K562 (cell line): ENCODE results near the gene HSD11B1. TPM values are rescaled to one million over a fixed set of nuclear protein-coding genes. Genes with fewer than 3 reads are reported as not detected.
A peak's percentile ranks its signal among the peaks of the same experiment; 100 is the strongest.

ENCODE experiments used
- ATAC-seq: fragments of 200-7000 bp; cut with Tn5 transposase; 3 replicates; pipeline ENCODE4 v1.9.1; 2020; ENCODE audit warnings: moderate library complexity
- BruUV-seq: library from RNA; stranded (reverse); fragments of 400-500 nt; replicated peaks from 2 replicates; lab custom pipeline; 2021; lab: Mats Ljungman, UMichigan
- CTCF ChIA-PET: fragments of 300-600 bp; formaldehyde crosslinking; extraction: SDS; loops from one replicate; lab custom pipeline; 2021; ENCODE audit warnings: low intra/inter-chr PET ratio; lab: Yijun Ruan, JAX
- POLR2A ChIA-PET: fragments of 300-600, 350-650 bp; sonication (Branson Sonifier 250); formaldehyde crosslinking; extraction: SDS; loops from one replicate; lab custom pipeline; 2021; ENCODE audit warnings: antibody characterized with exemption, inconsistent platforms; lab: Yijun Ruan, JAX
- DNase-seq, 4 experiments: peaks; one replicate each; pipeline versions ENCODE4 v3.0.0 to v3.0.0-alpha.2; 2011 to 2018; ENCODE audit warnings: low spot score in 3 of 4, mixed read lengths in 3 of 4; ENCODE audit errors: extremely low read depth in 1 of 4
- FAIRE-seq: peaks from 2 replicates; lab custom pipeline; 2011; peaks lifted over from hg19 to GRCh38; lab: Jason Lieb, UNC
- H2AFZ ChIP-seq: 2 replicates; pipeline ENCODE4 v1.6.0; 2011; ENCODE audit warnings: low read depth, low read length, control low read depth, inconsistent platforms
- H3K27ac ChIP-seq: fragments of 200-600 bp; 3 replicates; pipeline ENCODE4 v1.8.0; 2011; ENCODE audit warnings: low read depth, mild to moderate bottlenecking, control low read depth, inconsistent platforms, low read length, moderate library complexity, mixed read lengths; ENCODE audit errors: extremely low read depth
- H3K27me3 ChIP-seq, 2 experiments: fragments of 300-600 bp in 1 of 2; 2 replicates in 1 of 2; 3 replicates in 1 of 2; pipeline versions ENCODE4 v1.6.0 to v1.8.0; 2011; ENCODE audit warnings: inconsistent platforms in 2 of 2, low read length in 2 of 2, mild to moderate bottlenecking in 1 of 2, mixed read lengths in 1 of 2, moderate library complexity in 1 of 2; ENCODE audit not compliant: control insufficient read depth in 2 of 2, insufficient read depth in 2 of 2
- H3K36me3 ChIP-seq: fragments of 300-600 bp; 3 replicates; pipeline ENCODE4 v1.8.0; 2011; ENCODE audit warnings: mild to moderate bottlenecking, low read length, inconsistent platforms; ENCODE audit not compliant: control insufficient read depth, insufficient read depth
- H3K4me1 ChIP-seq, 2 experiments: fragments of 200-600 bp in 1 of 2; replicated peaks in 1 of 2; 2 replicates in 1 of 2; 3 replicates in 1 of 2; pipeline versions ENCODE4 v1.5.1 to v1.8.0; 2011; ENCODE audit warnings: inconsistent platforms in 2 of 2, low read length in 2 of 2, mild to moderate bottlenecking in 1 of 2, mixed read lengths in 1 of 2, moderate library complexity in 1 of 2; ENCODE audit not compliant: control insufficient read depth in 2 of 2, insufficient read depth in 2 of 2
- H3K4me2 ChIP-seq: 2 replicates; pipeline ENCODE4 v1.6.1; 2011; ENCODE audit warnings: low read length, control low read depth, inconsistent platforms, mixed read lengths; ENCODE audit not compliant: insufficient read depth
- H3K4me3 ChIP-seq: fragments of 200-600 bp; sonication (generic), shearing (Covaris generic); 2 replicates; pipeline ENCODE4 v1.5.1; 2016; ENCODE audit warnings: control low read depth, inconsistent platforms
- H3K79me2 ChIP-seq: fragments of 200-600 bp; 3 replicates; pipeline ENCODE4 v1.8.0; 2011; ENCODE audit warnings: low read length, inconsistent platforms; ENCODE audit not compliant: control insufficient read depth, insufficient read depth
- H3K9ac ChIP-seq, 2 experiments: 2 replicates each; pipeline versions ENCODE4 v1.6.0 to v1.6.1; 2011; ENCODE audit warnings: low read depth in 2 of 2, low read length in 2 of 2, control low read depth in 1 of 2, inconsistent platforms in 1 of 2, mild to moderate bottlenecking in 1 of 2, mixed read lengths in 1 of 2; ENCODE audit not compliant: insufficient read depth in 1 of 2
- H3K9me1 ChIP-seq: one replicate; pipeline ENCODE4 v1.6.0; 2011; ENCODE audit warnings: inconsistent platforms, mild to moderate bottlenecking, low read length, moderate library complexity; ENCODE audit not compliant: control insufficient read depth, insufficient read depth
- H3K9me3 ChIP-seq: replicated peaks from 2 replicates; pipeline ENCODE4 v1.5.1; 2011; ENCODE audit warnings: low read depth, low read length, inconsistent platforms; ENCODE audit not compliant: control insufficient read depth, insufficient read depth
- H4K20me1 ChIP-seq: replicated peaks from 2 replicates; pipeline ENCODE4 v1.6.1; 2011; ENCODE audit warnings: low read length, inconsistent platforms, mixed read lengths; ENCODE audit not compliant: control insufficient read depth, insufficient read depth
- ETV6 ChIP-seq, 3 experiments: fragments of 150-350 bp in 1 of 3; sonication (generic) in 1 of 3; formaldehyde crosslinking in 1 of 3; IDR thresholded peaks; 2 replicates each; pipeline versions ENCODE4 v1.6.1 to v1.8.0; 2014 to 2022; ENCODE audit warnings: borderline replicate concordance in 2 of 3, low read depth in 2 of 3, antibody characterized with exemption in 1 of 3, low read length in 1 of 3, mild to moderate bottlenecking in 1 of 3, missing genetic modification reagents in 1 of 3
- FOXJ3 ChIP-seq: sonication (generic); formaldehyde crosslinking; IDR thresholded peaks from 2 replicates; pipeline ENCODE4 v1.4.0; 2020; ENCODE audit warnings: mild to moderate bottlenecking, missing genetic modification reagents
- PHF8 ChIP-seq: fragments of 200-600 bp; sonication (generic); IDR thresholded peaks from 2 replicates; pipeline ENCODE4 v1.6.1; 2012; ENCODE audit warnings: mixed run types, mild to moderate bottlenecking, inconsistent platforms, low read length, moderate library complexity, borderline replicate concordance
- SAFB2 ChIP-seq: fragments of 200-400 bp; formaldehyde crosslinking; IDR thresholded peaks from 2 replicates; pipeline ENCODE4 v1.6.1; 2018; ENCODE audit warnings: borderline replicate concordance, low read length, low read depth, moderate library complexity; ENCODE audit not compliant: severe bottlenecking
- SREBF1 ChIP-seq: fragments of 150-350 bp; IDR thresholded peaks from 2 replicates; pipeline ENCODE4 v1.6.1; 2014; ENCODE audit warnings: antibody characterized with exemption, low read depth, low read length, borderline replicate concordance
- TARDBP ChIP-seq: fragments of 450-650 bp; IDR thresholded peaks from 2 replicates; pipeline ENCODE4 v1.6.1; 2016
- ZC3H4 ChIP-seq: sonication (generic); formaldehyde crosslinking; IDR thresholded peaks from 2 replicates; pipeline ENCODE4 v1.9.0; 2021; ENCODE audit warnings: missing genetic modification reagents, borderline replicate concordance
- ZNF175 ChIP-seq: fragments of 200-800 bp; sonication (Bioruptor generic); IDR thresholded peaks from 2 replicates; pipeline ENCODE4 v1.6.1; 2016; ENCODE audit warnings: low read depth, mild to moderate bottlenecking, missing genetic modification characterization, missing compliant biosample characterization
- ZNF79 ChIP-seq: fragments of 250-450 bp; sonication (Bioruptor Pico); IDR thresholded peaks from 2 replicates; pipeline ENCODE4 v1.4.0; 2020; ENCODE audit warnings: low read depth, mild to moderate bottlenecking, moderate library complexity
- WGBS: fragments of 100-300 bp; shearing (Covaris generic); methylation state at CpG from one replicate; pipeline ENCODE4 v1.1.6; 2016; ENCODE audit warnings: low coverage, mixed read lengths; ENCODE audit not compliant: insufficient coverage; ENCODE audit errors: missing lambda C conversion rate; 5-methylcytosine and 5-hydroxymethylcytosine counted together
- in situ Hi-C: fragments of 300-500 bp; cut with MboI; formaldehyde crosslinking; loops from 4 replicates; pipeline ENCODE4 v1.15.0; 2018; ENCODE audit warnings: inconsistent platforms, mixed read lengths
- intact Hi-C: fragments of 100-400 bp; cut with micrococcal nuclease; formaldehyde crosslinking; loops from 2 replicates; pipeline ENCODE4 v1.14.2; 2022
- polyA plus RNA-seq, 8 experiments: library from polyadenylated mRNA; depleted of rRNA in 4 of 8; stranded (reverse) in 5 of 8; unstranded in 3 of 8; fragments of >200 nt; fragmentation: Nextera tagmentation in 2 of 8; fragmentation: Illumina TruSeq in 1 of 8; extraction: Ambion mirVana in 2 of 8; extraction: Trizol in 1 of 8; gene quantifications; 2 replicates each; pipeline versions ENCODE4 v1.2.1 to v1.2.3, GENCODE V29; 2011 to 2014; ENCODE audit warnings: inconsistent platforms in 1 of 8, missing spikeins in 1 of 8
- total RNA-seq, 7 experiments: library from RNA; depleted of rRNA in 6 of 7; stranded (reverse); fragments of >200 nt in 6 of 7; fragmentation: Illumina TruSeq in 2 of 7; extraction: Trizol in 2 of 7; gene quantifications; 2 replicates each; pipeline versions ENCODE4 v1.2.1 to v1.2.3, GENCODE V29; 2011 to 2021; ENCODE audit warnings: low replicate concordance in 1 of 7
- TF ChIP-seq, protein P1 (sequence below), 3 experiments: fragments of 200-800 bp in 1 of 3; sonication (Bioruptor generic) in 1 of 3; sonication (generic) in 1 of 3; formaldehyde crosslinking in 1 of 3; IDR thresholded peaks; 2 replicates each; pipeline versions ENCODE4 v1.6.1 to v1.8.0; 2016 to 2022; ENCODE audit warnings: mild to moderate bottlenecking in 2 of 3, missing compliant biosample characterization in 2 of 3, missing genetic modification characterization in 2 of 3, missing genetic modification reagents in 1 of 3
- TF ChIP-seq, protein P2 (sequence below), 2 experiments: fragments of 450-650 bp in 1 of 2; sonication (generic) in 1 of 2; formaldehyde crosslinking; conservative IDR thresholded peaks; 2 replicates each; pipeline versions ENCODE4 v1.4.0 to v1.8.1; 2020 to 2022; ENCODE audit warnings: mild to moderate bottlenecking in 1 of 2, missing genetic modification reagents in 1 of 2
- TF ChIP-seq, protein P3 (sequence below), 2 experiments: fragments of 450-650 bp; IDR thresholded peaks; 2 replicates each; pipeline ENCODE4 v1.6.1; 2018; ENCODE audit warnings: mild to moderate bottlenecking in 2 of 2, low read depth in 1 of 2; ENCODE audit not compliant: partially characterized antibody in 2 of 2

HSD11B1 gene
- total and polyA plus RNA-seq, 9 of the 15 experiments (the other 6 are each of a cell fraction or from before 2014, with no cell fraction given): 0.04 to 0.16 TPM; not detected in 7

DNA sequence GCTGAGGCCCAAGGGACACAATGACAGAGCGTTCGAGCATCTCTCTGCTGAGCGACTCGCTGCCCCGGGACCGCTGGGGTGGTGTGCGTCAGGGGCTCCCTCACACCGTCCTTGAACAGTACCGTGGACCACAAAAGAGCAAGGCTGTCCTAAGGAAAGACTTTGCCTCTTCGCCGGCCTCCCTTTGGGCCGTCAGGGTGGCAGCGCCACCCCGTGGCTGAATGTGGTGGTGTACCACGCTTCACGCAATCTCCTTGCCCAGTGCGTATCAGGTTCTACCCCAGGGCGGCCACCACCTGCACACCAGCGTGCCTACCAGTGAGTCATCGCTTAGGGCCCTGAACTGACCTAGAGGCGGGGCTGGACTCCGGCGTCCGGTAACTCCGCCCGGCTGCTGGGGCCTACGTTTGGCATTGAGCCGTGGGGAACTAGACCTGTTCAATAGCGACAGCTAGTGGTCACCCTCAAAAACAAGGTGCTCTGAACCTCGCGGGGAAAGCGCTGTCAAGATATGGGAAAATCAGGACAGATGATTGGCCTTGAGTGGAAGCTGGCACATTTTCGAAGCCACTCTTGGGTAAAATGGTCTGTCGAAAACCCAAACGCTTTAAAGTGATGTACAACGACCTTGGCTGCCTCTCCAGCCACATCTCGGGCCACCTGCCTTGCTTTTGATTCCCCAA is 43.1 kb downstream of the HSD11B1 start:
- in situ Hi-C loops: no loop called here
- Histone ChIP-seq H3K27me3 (peaks cover 13 to 19% of the 10 kb centered on the region in 2 experiments), H3K27ac (no peak overlapping the region; the same call in 2 of the 3 replicates), H3K36me3 (no peaks in the 10 kb centered on the region), H3K4me2 (peak overlapping the region; percentile 76), H3K4me1 (peaks cover 5 to 7% of the 10 kb centered on the region in 2 experiments; a peak in 4 of 5 replicates), H3K4me3 (peak overlapping the region; percentile 28), H3K9ac (peak overlapping the region; percentile 40 to 86; a peak in 3 of 4 replicates), H3K9me3 (no peaks in the 10 kb centered on the region), H2AFZ (peak overlapping the region; percentile 85), H4K20me1 (no peaks in the 10 kb centered on the region), H3K9me1 (no peaks in the 10 kb centered on the region), H3K79me2 (no peaks in the 10 kb centered on the region)
- FAIRE-seq: peak; percentile 96
- ATAC-seq: peak; percentile 99
- WGBS: 8% methylated on average over 37 of the region's 37 CpGs
- peak; percentile 93 to 96 (median 95) for DNase-seq
- intact Hi-C loops: loop anchor here (1.0 to 10.0 kb wide), 4 partner anchors 54 to 178 kb away; no protein-coding TSS in a partner anchor
- POLR2A ChIA-PET: interaction anchor here (1.0 to 1.1 kb wide), 3 partner anchors 11 to 65 kb away, joined by 3 to 4 read pairs (median 3); no protein-coding TSS in a partner anchor
- no TSS peak for BruUV-seq
- CTCF ChIA-PET: interaction anchor here (0.6 to 3.2 kb wide), 9 partner anchors 20 to 177 kb away, joined by 3 to 22 read pairs (median 5); no protein-coding TSS in a partner anchor
- no peak for TF ChIP-seq PHF8
- 0 out of 2 replicates have a peak, but pooled peaks have one; percentile 44 for TF ChIP-seq ZNF175
- no peak for TF ChIP-seq SREBF1
- TF ChIP-seq, protein P1, sequence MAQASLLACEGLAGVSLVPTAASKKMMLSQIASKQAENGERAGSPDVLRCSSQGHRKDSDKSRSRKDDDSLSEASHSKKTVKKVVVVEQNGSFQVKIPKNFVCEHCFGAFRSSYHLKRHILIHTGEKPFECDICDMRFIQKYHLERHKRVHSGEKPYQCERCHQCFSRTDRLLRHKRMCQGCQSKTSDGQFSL (CRISPR knock-in tag; IDR thresholded peaks at IDR 0.05): no peak
- TF ChIP-seq, protein P1 (tag; IDR thresholded peaks at IDR 0.05): no peak
- TF ChIP-seq SAFB2: no peak
- no peak for TF ChIP-seq ZC3H4 (CRISPR knock-in tag)
- TF ChIP-seq TARDBP: peak; percentile 87; the same call in 1 of the 2 replicates
- TF ChIP-seq, protein P2, sequence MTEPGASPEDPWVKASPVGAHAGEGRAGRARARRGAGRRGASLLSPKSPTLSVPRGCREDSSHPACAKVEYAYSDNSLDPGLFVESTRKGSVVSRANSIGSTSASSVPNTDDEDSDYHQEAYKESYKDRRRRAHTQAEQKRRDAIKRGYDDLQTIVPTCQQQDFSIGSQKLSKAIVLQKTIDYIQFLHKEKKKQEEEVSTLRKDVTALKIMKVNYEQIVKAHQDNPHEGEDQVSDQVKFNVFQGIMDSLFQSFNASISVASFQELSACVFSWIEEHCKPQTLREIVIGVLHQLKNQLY (CRISPR knock-in tag; conservative IDR thresholded peaks at IDR 0.05): 0 out of 4 replicates have a peak, but pooled peaks of 1 of the 2 experiments have one; percentile 33
- no peak for TF ChIP-seq FOXJ3 (CRISPR knock-in tag)
- TF ChIP-seq ETV6 (IDR thresholded peaks at IDR 0.05; ENCODE audit: borderline replicate concordance in 1 of 2, low read depth in 2 of 2, low read length in 1 of 2): no peak
- TF ChIP-seq ETV6 (CRISPR knock-in tag; IDR thresholded peaks at IDR 0.05; ENCODE audit: borderline replicate concordance): no peak
- TF ChIP-seq, protein P3, sequence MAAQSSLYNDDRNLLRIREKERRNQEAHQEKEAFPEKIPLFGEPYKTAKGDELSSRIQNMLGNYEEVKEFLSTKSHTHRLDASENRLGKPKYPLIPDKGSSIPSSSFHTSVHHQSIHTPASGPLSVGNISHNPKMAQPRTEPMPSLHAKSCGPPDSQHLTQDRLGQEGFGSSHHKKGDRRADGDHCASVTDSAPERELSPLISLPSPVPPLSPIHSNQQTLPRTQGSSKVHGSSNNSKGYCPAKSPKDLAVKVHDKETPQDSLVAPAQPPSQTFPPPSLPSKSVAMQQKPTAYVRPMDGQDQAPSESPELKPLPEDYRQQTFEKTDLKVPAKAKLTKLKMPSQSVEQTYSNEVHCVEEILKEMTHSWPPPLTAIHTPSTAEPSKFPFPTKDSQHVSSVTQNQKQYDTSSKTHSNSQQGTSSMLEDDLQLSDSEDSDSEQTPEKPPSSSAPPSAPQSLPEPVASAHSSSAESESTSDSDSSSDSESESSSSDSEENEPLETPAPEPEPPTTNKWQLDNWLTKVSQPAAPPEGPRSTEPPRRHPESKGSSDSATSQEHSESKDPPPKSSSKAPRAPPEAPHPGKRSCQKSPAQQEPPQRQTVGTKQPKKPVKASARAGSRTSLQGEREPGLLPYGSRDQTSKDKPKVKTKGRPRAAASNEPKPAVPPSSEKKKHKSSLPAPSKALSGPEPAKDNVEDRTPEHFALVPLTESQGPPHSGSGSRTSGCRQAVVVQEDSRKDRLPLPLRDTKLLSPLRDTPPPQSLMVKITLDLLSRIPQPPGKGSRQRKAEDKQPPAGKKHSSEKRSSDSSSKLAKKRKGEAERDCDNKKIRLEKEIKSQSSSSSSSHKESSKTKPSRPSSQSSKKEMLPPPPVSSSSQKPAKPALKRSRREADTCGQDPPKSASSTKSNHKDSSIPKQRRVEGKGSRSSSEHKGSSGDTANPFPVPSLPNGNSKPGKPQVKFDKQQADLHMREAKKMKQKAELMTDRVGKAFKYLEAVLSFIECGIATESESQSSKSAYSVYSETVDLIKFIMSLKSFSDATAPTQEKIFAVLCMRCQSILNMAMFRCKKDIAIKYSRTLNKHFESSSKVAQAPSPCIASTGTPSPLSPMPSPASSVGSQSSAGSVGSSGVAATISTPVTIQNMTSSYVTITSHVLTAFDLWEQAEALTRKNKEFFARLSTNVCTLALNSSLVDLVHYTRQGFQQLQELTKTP (IDR thresholded peaks at IDR 0.05; ENCODE audit: low read depth in 1 of 2, partially characterized antibody in 2 of 2): no peak
- TF ChIP-seq ZNF79 (CRISPR knock-in tag): no peak
